ENCODE data around the gene ID3. TPM values are rescaled to one million over a fixed set of nuclear protein-coding genes. Genes with fewer than 3 reads are reported as not detected.

ID3 gene
- total and polyA plus RNA-seq, 9 of the 15 experiments (the other 6 are each of a cell fraction or from before 2014, with no cell fraction given) = 6.8 to 59.8 (median 23.5) TPM

DNA sequence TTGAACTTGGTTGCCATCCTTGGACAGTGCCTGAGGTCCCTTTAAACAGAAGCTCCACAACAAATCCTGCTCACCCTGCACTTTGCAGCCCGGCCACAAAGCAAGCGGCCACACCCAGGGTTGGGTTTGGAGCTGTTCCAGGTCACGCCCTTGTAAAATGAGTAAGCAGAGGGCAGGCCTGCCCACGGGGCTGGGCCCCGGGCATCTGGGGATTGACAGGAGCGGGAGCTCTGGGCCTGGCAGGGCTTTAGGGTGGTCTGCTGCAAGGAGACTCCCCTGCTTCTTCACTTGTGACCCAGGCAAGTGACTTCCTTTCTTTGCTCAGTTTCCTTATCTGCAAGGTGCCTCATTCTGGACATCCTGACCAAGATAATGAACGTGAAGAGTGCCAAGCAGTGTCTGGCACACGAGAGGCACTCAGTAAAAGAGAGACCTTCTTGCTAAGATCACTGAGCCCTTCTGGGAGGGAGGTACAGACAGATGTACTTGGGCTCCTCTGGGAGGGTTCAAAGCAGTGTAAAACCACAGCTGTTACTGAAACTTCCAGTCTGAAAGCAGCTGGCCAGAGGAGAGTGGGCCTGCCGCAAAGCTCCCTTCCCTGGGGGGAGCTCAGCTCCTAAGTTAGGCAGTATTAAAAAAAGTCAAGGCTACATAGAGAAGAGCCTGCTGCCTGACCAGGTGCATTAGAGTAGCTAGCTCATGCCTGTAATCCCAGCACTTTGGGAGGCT, 30.9 kb downstream of the ID3 start (continued):
- TF ChIP-seq PHF21A (IDR thresholded peaks at IDR 0.05; ENCODE audit: borderline replicate concordance, low read depth) = no peak
- no peak for TF ChIP-seq SUPT5H (IDR thresholded peaks at IDR 0.05)
- TF ChIP-seq NFYB (IDR thresholded peaks at IDR 0.05; ENCODE audit: extremely low read depth, insufficient read length) = no peak
- no peak for TF ChIP-seq ZNF717 (CRISPR knock-in tag; IDR thresholded peaks at IDR 0.05)
- TF ChIP-seq TRIM24 (IDR thresholded peaks at IDR 0.05) = no peak
- peak; percentile 72; the same call in 1 of the 2 replicates for TF ChIP-seq JUND (IDR thresholded peaks at IDR 0.05; ENCODE audit: borderline replicate concordance, low read depth, low read length)
- peak; percentile 24; the same call in 1 of the 3 replicates for TF ChIP-seq JUND (tag; IDR thresholded peaks at IDR 0.05; ENCODE audit: borderline replicate concordance, low read depth, low read length)
- peak; percentile 78 for TF ChIP-seq NFE2 (IDR thresholded peaks at IDR 0.05; ENCODE audit: low read depth)
- no peak for TF ChIP-seq ZZZ3 (IDR thresholded peaks at IDR 0.05)
- TF ChIP-seq SMARCA4 (IDR thresholded peaks at IDR 0.05) = peak; percentile 52
- TF ChIP-seq ZNF274 (IDR thresholded peaks at IDR 0.05; ENCODE audit: borderline replicate concordance, low read depth, low read length) = no peak
- TF ChIP-seq, protein P1, sequence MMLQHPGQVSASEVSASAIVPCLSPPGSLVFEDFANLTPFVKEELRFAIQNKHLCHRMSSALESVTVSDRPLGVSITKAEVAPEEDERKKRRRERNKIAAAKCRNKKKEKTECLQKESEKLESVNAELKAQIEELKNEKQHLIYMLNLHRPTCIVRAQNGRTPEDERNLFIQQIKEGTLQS (IDR thresholded peaks at IDR 0.05) = peak; percentile 69
- TF ChIP-seq, protein P1 (CRISPR knock-in tag; conservative IDR thresholded peaks at IDR 0.05) = peak; percentile 75
- no peak for TF ChIP-seq SRSF7 (optimal IDR thresholded peaks at IDR 0.05; ENCODE audit: low read depth, low read length)
- TF ChIP-seq TCF7 (IDR thresholded peaks at IDR 0.05; ENCODE audit: borderline replicate concordance) = no peak
- TF ChIP-seq SPI1 (IDR thresholded peaks at IDR 0.05; ENCODE audit: borderline replicate concordance, low read depth, low read length) = peak; percentile 19; the same call in 1 of the 2 replicates
- TF ChIP-seq, protein P2, sequence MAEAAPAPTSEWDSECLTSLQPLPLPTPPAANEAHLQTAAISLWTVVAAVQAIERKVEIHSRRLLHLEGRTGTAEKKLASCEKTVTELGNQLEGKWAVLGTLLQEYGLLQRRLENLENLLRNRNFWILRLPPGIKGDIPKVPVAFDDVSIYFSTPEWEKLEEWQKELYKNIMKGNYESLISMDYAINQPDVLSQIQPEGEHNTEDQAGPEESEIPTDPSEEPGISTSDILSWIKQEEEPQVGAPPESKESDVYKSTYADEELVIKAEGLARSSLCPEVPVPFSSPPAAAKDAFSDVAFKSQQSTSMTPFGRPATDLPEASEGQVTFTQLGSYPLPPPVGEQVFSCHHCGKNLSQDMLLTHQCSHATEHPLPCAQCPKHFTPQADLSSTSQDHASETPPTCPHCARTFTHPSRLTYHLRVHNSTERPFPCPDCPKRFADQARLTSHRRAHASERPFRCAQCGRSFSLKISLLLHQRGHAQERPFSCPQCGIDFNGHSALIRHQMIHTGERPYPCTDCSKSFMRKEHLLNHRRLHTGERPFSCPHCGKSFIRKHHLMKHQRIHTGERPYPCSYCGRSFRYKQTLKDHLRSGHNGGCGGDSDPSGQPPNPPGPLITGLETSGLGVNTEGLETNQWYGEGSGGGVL (CRISPR knock-in tag; IDR thresholded peaks at IDR 0.05) = no peak
- TF ChIP-seq PHF20 (IDR thresholded peaks at IDR 0.05; ENCODE audit: partially characterized antibody) = no peak
- no peak for TF ChIP-seq ZNF699 (CRISPR knock-in tag; IDR thresholded peaks at IDR 0.05; ENCODE audit: insufficient replicate concordance)
- TF ChIP-seq TAL1 (IDR thresholded peaks at IDR 0.05) = no peak
- TF ChIP-seq STAG1 (CRISPR knock-in tag; IDR thresholded peaks at IDR 0.05; ENCODE audit: borderline replicate concordance) = no peak
- no peak for TF ChIP-seq FOS (IDR thresholded peaks at IDR 0.05; ENCODE audit: extremely low read depth, insufficient read length)
- TF ChIP-seq, protein P3, sequence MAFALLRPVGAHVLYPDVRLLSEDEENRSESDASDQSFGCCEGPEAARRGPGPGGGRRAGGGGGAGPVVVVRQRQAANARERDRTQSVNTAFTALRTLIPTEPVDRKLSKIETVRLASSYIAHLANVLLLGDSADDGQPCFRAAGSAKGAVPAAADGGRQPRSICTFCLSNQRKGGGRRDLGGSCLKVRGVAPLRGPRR (CRISPR knock-in tag; IDR thresholded peaks at IDR 0.05) = no peak
- TF ChIP-seq, protein P4, sequence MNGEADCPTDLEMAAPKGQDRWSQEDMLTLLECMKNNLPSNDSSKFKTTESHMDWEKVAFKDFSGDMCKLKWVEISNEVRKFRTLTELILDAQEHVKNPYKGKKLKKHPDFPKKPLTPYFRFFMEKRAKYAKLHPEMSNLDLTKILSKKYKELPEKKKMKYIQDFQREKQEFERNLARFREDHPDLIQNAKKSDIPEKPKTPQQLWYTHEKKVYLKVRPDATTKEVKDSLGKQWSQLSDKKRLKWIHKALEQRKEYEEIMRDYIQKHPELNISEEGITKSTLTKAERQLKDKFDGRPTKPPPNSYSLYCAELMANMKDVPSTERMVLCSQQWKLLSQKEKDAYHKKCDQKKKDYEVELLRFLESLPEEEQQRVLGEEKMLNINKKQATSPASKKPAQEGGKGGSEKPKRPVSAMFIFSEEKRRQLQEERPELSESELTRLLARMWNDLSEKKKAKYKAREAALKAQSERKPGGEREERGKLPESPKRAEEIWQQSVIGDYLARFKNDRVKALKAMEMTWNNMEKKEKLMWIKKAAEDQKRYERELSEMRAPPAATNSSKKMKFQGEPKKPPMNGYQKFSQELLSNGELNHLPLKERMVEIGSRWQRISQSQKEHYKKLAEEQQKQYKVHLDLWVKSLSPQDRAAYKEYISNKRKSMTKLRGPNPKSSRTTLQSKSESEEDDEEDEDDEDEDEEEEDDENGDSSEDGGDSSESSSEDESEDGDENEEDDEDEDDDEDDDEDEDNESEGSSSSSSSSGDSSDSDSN (IDR thresholded peaks at IDR 0.05; ENCODE audit: borderline replicate concordance in 1 of 2, low read depth in 2 of 2, low read length in 2 of 2) = 0 out of 4 replicates have a peak, but pooled peaks of 1 of the 2 experiments have one; percentile 40
- no peak for TF ChIP-seq TBL1XR1 (IDR thresholded peaks at IDR 0.05; ENCODE audit: low read length in 2 of 2)
- TF ChIP-seq SIN3B (IDR thresholded peaks at IDR 0.05; ENCODE audit: low read depth) = no peak
